ENCODE data around the gene TBCK.

The TBCK gene

GRCh38 chr4:106315968-106316772, at the start of gene TBCK, which contains the start of gene AIMP1:
Gene TBCK (minus strand): TSS chr4:106316209. CDS start chr4:106308960, 7,249 bp downstream.
Gene AIMP1 (plus strand): TSS chr4:106316550. CDS start chr4:106325010, 8,460 bp downstream.
- no peak for TF ChIP-seq CTCF (IDR thresholded peaks at IDR 0.05)

GRCh38 chr4:106365613-106366012, 49.6 kb upstream of the TBCK start:
- no peak for TF ChIP-seq CTCF (IDR thresholded peaks at IDR 0.05)

- no peak for TF ChIP-seq CTCF (IDR thresholded peaks at IDR 0.05)
Measured at GRCh38 chr4:106364282-106364681, 48.3 kb upstream of the TBCK start.

GRCh38 chr4:106362086-106362825, 46.2 kb upstream of the TBCK start:
- TF ChIP-seq CTCF (IDR thresholded peaks at IDR 0.05), result no peak

GRCh38 chr4:106358899-106359298, 42.9 kb upstream of the TBCK start:
- TF ChIP-seq CTCF (IDR thresholded peaks at IDR 0.05), result no peak

GRCh38 chr4:106355193-106355592, 39.2 kb upstream of the TBCK start:
- no peak for TF ChIP-seq CTCF (IDR thresholded peaks at IDR 0.05)

GRCh38 chr4:106353786-106354185, 37.8 kb upstream of the TBCK start:
- TF ChIP-seq CTCF (IDR thresholded peaks at IDR 0.05), result no peak
